Motor neuron (in vitro differentiated cells): ENCODE measurements around the gene COX4I1. TPM values are rescaled to one million over a fixed set of nuclear protein-coding genes. Genes with fewer than 3 reads are reported as not detected.

Source experiments
- ATAC-seq, 8 experiments: fragments of 200-7000 bp; cut with Tn5 transposase; replicated peaks in 6 of 8; 2 replicates each; pipeline ENCODE4 v1.8.0; 2021; ENCODE audit warnings: mild to moderate bottlenecking in 8 of 8, moderate library complexity in 8 of 8
- H3K27ac ChIP-seq, 2 donors: fragments of 250-450 bp; sonication (Bioruptor Pico); 2 replicates each; pipeline ENCODE4 v1.9.0; 2021; ENCODE audit warnings: antibody characterized with exemption in 2 of 2, mild to moderate bottlenecking in 2 of 2, moderate library complexity in 1 of 2
- H3K4me1 ChIP-seq, 2 donors: fragments of 250-450 bp; sonication (Bioruptor Pico); replicated peaks in 1 of 2; 2 replicates each; pipeline ENCODE4 v1.6.1; 2021; ENCODE audit warnings: antibody characterized with exemption in 2 of 2, mild to moderate bottlenecking in 2 of 2, moderate library complexity in 1 of 2
- H3K4me3 ChIP-seq, 5 donors: fragments of 250-450 bp; sonication (Bioruptor Pico); 2 replicates each; pipeline ENCODE4 v1.9.0; 2021; ENCODE audit warnings: antibody characterized with exemption in 5 of 5, mild to moderate bottlenecking in 5 of 5, moderate library complexity in 4 of 5
- WGBS, 10 experiments: fragments of 450-650 bp; shearing (Covaris generic); methylation state at CpG; one replicate each; pipeline ENCODE4 v1.0.0; 2022; 5-methylcytosine and 5-hydroxymethylcytosine counted together
- in situ Hi-C, 9 experiments: fragments of 400-800 bp; cut with MboI; loops; one replicate each; pipeline ENCODE4 v1.15.0; 2021; ENCODE audit warnings: low sequenced_read_pairs in 9 of 9, low pct_unique_long_range_greater_than_20kb in 2 of 9; ENCODE audit not compliant: unreplicated experiment in 9 of 9
- total RNA-seq, 8 experiments: library from RNA; unstranded; fragments of 300-600 nt; gene quantifications; 2 replicates each; pipeline versions ENCODE4 v1.2.3 to v1.2.4, GENCODE V29; 2022

COX4I1 gene
- total RNA-seq, 8 experiments from 2014 or later = 531 to 741 (median 580) TPM

DNA sequence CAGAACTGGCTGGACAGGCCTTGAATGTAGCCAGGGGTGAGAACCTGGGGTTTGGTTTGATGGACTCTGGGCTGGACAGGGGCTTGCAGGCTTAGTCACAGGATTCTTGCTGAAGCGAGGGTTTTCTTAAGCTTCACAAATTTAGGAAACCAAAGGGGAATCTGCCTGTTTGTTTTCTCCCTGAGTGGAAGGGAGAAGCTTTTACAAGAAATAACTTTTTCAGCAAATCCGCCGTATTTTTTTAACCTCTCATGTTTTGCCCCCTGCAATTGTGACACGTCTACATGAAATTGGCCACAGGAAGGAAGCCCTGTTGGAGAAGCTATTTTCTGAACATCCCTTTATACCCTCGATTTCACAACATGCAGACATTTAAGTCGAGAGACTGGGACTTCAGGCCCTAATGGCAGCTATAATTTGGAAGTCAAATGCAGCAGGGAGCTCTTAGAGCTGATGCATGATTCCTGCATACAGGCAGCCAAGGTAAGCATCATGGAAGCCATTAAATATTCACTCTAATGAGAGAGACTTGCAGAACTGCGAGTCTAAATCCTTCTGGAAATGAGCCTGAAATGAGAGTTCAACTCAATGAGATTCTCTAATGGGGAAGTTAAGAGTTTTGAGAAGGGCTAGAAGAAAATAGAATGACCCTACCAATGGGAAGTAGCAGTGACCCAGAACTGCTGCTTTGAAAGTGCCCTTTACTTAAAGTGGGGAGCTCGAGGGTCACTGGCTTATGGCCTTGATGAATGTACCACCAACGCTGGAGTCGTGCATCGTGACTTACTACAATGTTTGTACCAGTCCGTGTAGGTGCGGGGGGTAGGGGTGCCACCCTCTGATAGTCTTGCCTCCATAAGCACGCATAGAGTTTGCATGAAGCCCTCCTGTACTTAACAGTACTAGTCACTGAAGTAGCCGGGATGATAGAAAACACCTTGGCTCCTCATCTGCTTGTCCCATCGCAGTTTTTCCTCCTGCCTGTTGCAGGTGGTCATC is 54.4 kb downstream of the COX4I1 start:
- no peak overlapping the region for H3K4me3 ChIP-seq
- in situ Hi-C loops = no loop called here
- no peaks in the 10 kb centered on the region for H3K4me1 ChIP-seq
- no peak for ATAC-seq
- no peak overlapping the region for H3K27ac ChIP-seq
- WGBS, 10 experiments = 0 to 81% (median 64%) methylated on average over 1 to 12 of the region's 16 CpGs

GRCh38 chr16:85854935-85855334 is 55.4 kb downstream of the COX4I1 start:
- 33 to 100% (median 92%) methylated on average over 1 of the region's 1 CpG; no CpG with 5 or more reads in 4 of the 10 experiments for WGBS, 10 experiments
- no peaks in the 10 kb centered on the region for H3K4me1 ChIP-seq
- no peak overlapping the region for H3K27ac ChIP-seq
- in situ Hi-C loops = no loop called here
- no peak for ATAC-seq
- no peak overlapping the region for H3K4me3 ChIP-seq

GRCh38 chr16:85856079-85856478 is 56.6 kb downstream of the COX4I1 start:
- 0 to 90% (median 60%) methylated on average over 1 to 5 of the region's 6 CpGs; no CpG with 5 or more reads in 1 of the 10 experiments for WGBS, 10 experiments
- Histone ChIP-seq H3K4me1 (no peaks in the 10 kb centered on the region), H3K4me3 (no peak overlapping the region), H3K27ac (no peak overlapping the region)
- in situ Hi-C loops = no loop called here
- ATAC-seq = no peak

DNA sequence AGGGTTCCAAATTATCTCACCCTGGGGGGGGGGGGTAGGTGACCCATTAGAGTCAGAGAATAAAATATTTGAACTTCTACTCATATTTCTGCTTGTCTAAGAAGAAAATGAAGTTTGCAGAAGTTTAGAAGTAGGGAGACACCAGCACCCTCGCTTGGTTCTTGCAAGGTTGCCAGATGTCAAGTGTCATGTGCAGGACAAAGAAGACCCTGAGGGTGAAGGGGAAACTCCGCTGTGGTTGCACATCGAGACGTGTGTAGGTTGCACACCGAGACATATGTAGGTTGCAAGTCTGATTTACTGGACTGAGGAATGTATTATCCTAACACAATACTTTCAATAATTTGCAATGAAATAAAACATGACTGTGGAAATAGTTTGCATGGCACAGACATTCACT is 57.1 kb downstream of the COX4I1 start:
- in situ Hi-C loops = no loop called here
- H3K4me3 ChIP-seq = no peak overlapping the region
- no peak for ATAC-seq
- H3K27ac ChIP-seq = no peak overlapping the region
- H3K4me1 ChIP-seq = no peaks in the 10 kb centered on the region
- 20 to 82% (median 39%) methylated on average over 1 to 5 of the region's 5 CpGs; no CpG with 5 or more reads in 4 of the 10 experiments for WGBS, 10 experiments

Other genes starting within 250 kb of the COX4I1 start
- 10 to 100 TPM; 13.0 to 63.2 (median 38.5) TPM for gene GSE1, start 186.4 kb upstream of the COX4I1 start, total RNA-seq
- 10 to 100 TPM in 3 of 8 experiments, 1 to 10 TPM in 4, under 1 TPM in 1; 0.25 to 26.1 (median 5.3) TPM for gene GINS2, start 110.7 kb upstream of the COX4I1 start, total RNA-seq
- gene C16orf74, start 48.6 kb upstream of the COX4I1 start, total RNA-seq = 1 to 10 TPM in 5 of 8 experiments, under 1 TPM in 3; 0.23 to 3.3 (median 1.9) TPM
- gene EMC8, start 151 bp upstream of the COX4I1 start, total RNA-seq = 10 to 100 TPM; 13.5 to 32.5 (median 25.6) TPM
- 1 to 10 TPM in 3 of 8 experiments, under 1 TPM in 3, not detected in 2; 0.22 to 6.2 (median 0.81) TPM for gene IRF8, start 99.5 kb downstream of the COX4I1 start, total RNA-seq